GM12865 (cell line): ENCODE measurements around the gene CACNB4.

ENCODE experiments used
- DNase-seq: peaks from one replicate; pipeline ENCODE4 v3.0.0; 2010; ENCODE audit warnings: low read depth
- H3K4me3 ChIP-seq: 2 replicates; pipeline ENCODE4 v1.5.1; 2011; ENCODE audit warnings: mild to moderate bottlenecking, low read depth, low read length, control low read depth
- CTCF ChIP-seq: IDR thresholded peaks from 2 replicates; pipeline ENCODE4 v1.5.1; 2011; ENCODE audit warnings: low read length, control low read depth, low read depth, inconsistent platforms; ENCODE audit not compliant: insufficient read depth; ENCODE audit errors: missing control alignments

CACNB4 gene

DNA sequence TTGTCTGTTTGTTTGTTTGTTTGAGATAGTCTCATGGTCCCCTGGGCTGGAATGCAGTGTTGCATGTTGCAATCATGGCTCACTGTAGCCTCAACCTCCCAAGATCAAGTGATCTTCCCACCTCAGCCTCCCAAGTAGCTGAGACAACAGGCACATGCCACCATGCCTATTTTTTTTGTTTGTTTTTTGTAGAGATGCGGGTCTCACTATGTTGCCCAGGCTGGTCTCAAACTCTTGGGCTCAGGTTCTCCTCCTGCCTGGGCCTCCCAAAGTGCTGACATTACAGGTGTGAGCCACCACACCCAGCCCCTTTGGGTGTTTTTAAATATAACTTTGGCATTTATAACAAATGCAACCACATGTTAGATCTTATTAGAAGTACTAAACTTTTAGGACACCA lies 308.2 kb downstream of the CACNB4 start:
- TF ChIP-seq CTCF = no peak
- H3K4me3 ChIP-seq = no peak overlapping the region
- DNase-seq = no peak

DNA sequence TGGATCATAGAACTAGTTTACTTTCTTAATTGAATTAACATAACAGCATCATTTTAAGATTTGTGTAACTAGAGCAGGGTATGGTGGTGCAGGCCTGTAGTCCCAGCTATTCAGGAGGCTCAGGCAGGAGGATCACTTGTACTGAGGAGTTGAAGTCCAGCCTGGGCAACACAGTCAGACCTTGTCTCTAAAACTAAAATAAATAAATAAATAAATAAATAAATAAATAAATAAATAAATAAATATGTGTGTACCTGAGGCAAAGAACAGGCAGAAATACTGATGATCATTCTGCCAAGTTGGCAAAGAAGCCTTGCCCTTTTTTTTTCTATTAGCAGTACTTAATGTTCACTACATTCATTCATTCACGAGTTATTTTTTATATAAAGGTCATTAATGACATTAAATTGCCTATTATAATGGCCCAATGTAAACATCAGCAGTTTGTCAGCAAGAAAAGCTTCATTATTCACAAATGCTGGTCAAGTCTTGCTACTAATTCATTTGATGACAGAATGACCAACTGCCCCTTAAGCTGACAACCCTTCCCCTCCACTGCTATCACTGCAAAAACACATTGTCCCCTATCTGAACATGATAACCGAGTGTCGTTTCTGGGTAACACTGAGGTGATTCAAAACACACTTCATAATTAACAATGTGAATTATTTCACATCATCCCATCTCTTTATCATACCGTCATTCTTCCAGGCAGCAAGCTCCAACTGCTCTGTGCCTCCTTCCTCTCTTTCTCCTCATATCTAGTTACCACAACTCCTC lies 309.6 kb downstream of the CACNB4 start:
- H3K4me3 ChIP-seq = no peak overlapping the region
- no peak for TF ChIP-seq CTCF
- no peak for DNase-seq

- TF ChIP-seq CTCF = no peak
- DNase-seq = no peak
Observed at GRCh38 chr2:151786483-151786882, 312.4 kb downstream of the CACNB4 start.

DNA sequence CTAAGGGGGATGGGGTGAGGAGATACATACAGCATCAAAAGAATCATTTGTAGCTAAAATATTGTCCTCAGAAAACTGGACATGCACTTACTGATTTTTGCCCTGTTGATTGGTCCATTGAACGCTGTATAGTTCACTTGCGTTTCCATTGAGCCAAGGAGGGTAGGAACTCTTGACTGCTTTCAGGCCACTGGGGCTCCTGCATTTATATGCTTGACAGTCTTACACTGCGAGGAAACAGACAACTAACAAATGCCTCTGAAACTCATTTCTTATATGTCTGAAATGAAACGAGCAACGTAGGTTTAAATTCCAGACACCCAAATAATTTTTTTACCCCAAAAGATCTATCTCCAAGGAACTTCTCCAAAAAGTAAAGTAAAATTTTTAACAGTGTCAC lies 312.8 kb downstream of the CACNB4 start:
- no peak for TF ChIP-seq CTCF
- H3K4me3 ChIP-seq = no peak overlapping the region
- DNase-seq = no peak

More at GRCh38 chr2:151786483-151786882, 312.4 kb downstream of the CACNB4 start:
- no peak overlapping the region for H3K4me3 ChIP-seq

DNA sequence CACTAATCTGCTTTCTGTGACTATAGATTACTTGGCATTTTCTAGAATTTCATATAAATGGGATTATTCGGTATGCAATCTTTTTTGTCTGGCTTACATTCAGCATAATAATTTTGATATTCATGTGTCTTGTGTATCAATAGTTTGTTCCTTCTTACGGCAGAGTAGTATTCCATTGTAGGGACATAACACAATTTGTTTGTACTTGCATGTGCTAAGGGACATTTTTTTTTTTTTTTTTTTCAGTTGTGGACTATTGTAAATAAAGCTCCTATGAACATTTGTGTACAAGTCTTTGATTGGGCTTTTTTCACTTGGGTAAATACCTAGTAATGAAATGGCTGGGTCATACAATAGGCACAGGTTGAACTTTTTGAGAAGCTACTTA lies 315.7 kb downstream of the CACNB4 start:
- TF ChIP-seq CTCF = no peak
- H3K4me3 ChIP-seq = no peak overlapping the region
- DNase-seq = no peak
